DND-41 (cell line): ENCODE data around the gene C13orf46.

Experiments used
- ATAC-seq: fragments of 200-7000 bp; cut with Tn5 transposase; 3 replicates; pipeline ENCODE4 v1.9.1; 2021; ENCODE audit warnings: low read depth; ENCODE audit not compliant: insufficient read depth
- DNase-seq: peaks from one replicate; pipeline ENCODE4 v3.0.0-alpha.2; 2020
- H2AFZ ChIP-seq: 2 replicates; pipeline ENCODE4 v1.6.0; 2012; ENCODE audit warnings: low read depth, low read length
- H3K27ac ChIP-seq: 2 replicates; pipeline ENCODE4 v1.5.1; 2012; ENCODE audit warnings: low read length, inconsistent platforms
- H3K27me3 ChIP-seq: fragments of 200-600 bp; sonication (generic); 2 replicates; pipeline ENCODE4 v1.6.0; 2012; ENCODE audit warnings: low read length, mild to moderate bottlenecking, inconsistent platforms; ENCODE audit not compliant: insufficient read depth, poor library complexity
- H3K36me3 ChIP-seq: 2 replicates; pipeline ENCODE4 v1.5.1; 2012; ENCODE audit warnings: low read length, inconsistent platforms; ENCODE audit not compliant: insufficient read depth
- H3K4me1 ChIP-seq: 2 replicates; pipeline ENCODE4 v1.5.1; 2012; ENCODE audit warnings: mild to moderate bottlenecking, low read length; ENCODE audit not compliant: insufficient read depth
- H3K4me2 ChIP-seq: 2 replicates; pipeline ENCODE4 v1.6.0; 2012; ENCODE audit warnings: mild to moderate bottlenecking, moderate library complexity, low read length, inconsistent platforms; ENCODE audit not compliant: insufficient read depth
- H3K4me3 ChIP-seq, 2 experiments: fragments of 200-600 bp in 1 of 2; shearing (Covaris generic) in 1 of 2; 2 replicates each; pipeline ENCODE4 v1.5.1; 2012 to 2016; ENCODE audit warnings: inconsistent platforms in 2 of 2, low read length in 2 of 2, mild to moderate bottlenecking in 2 of 2, low read depth in 1 of 2, moderate library complexity in 1 of 2
- H3K79me2 ChIP-seq: 2 replicates; pipeline ENCODE4 v1.6.0; 2012; ENCODE audit warnings: low read length, inconsistent platforms; ENCODE audit not compliant: insufficient read depth
- H3K9ac ChIP-seq: 2 replicates; pipeline ENCODE4 v1.6.0; 2012; ENCODE audit warnings: low read depth, mild to moderate bottlenecking, inconsistent platforms, low read length, moderate library complexity
- H3K9me3 ChIP-seq: 2 replicates; pipeline ENCODE4 v1.5.1; 2012; ENCODE audit warnings: low read length, moderate library complexity, mild to moderate bottlenecking, inconsistent platforms; ENCODE audit not compliant: insufficient read depth, severe bottlenecking
- H4K20me1 ChIP-seq: 2 replicates; pipeline ENCODE4 v1.6.0; 2012; ENCODE audit warnings: low read length; ENCODE audit not compliant: insufficient read depth
- CTCF ChIP-seq: IDR thresholded peaks from 2 replicates; pipeline ENCODE4 v1.5.1; 2012; ENCODE audit warnings: borderline replicate concordance, low read length, moderate library complexity, mild to moderate bottlenecking; ENCODE audit not compliant: poor library complexity, severe bottlenecking; ENCODE audit errors: extremely low read depth
- EZH2 ChIP-seq: IDR thresholded peaks from 3 replicates; pipeline ENCODE4 v1.6.1; 2012; ENCODE audit warnings: borderline replicate concordance, low read depth, mild to moderate bottlenecking, moderate library complexity, low read length, inconsistent platforms; ENCODE audit not compliant: severe bottlenecking

C13orf46 gene

GRCh38 chr13:113927661-113928581 lies 46.0 kb downstream of the C13orf46 start:
- Histone ChIP-seq H3K9ac (no peak overlapping the region), H3K79me2 (no peaks in the 10 kb centered on the region), H3K36me3 (no peaks in the 10 kb centered on the region), H3K4me1 (no peaks in the 10 kb centered on the region), H3K4me2 (no peak overlapping the region), H3K9me3 (no peaks in the 10 kb centered on the region), H3K27me3 (no peaks in the 10 kb centered on the region), H3K27ac (no peak overlapping the region), H2AFZ (no peak overlapping the region), H3K4me3 (no peak overlapping the region), H4K20me1 (no peaks in the 10 kb centered on the region; the same call in 1 of the 2 replicates)
- DNase-seq (no peak), ATAC-seq (no peak)
- TF ChIP-seq CTCF (no peak), EZH2 (no peak)

- DNase-seq (no peak), ATAC-seq (no peak)
- H3K9me3 ChIP-seq, result no peaks in the 10 kb centered on the region
- no peaks in the 10 kb centered on the region; the same call in 1 of the 2 replicates for H4K20me1 ChIP-seq
- TF ChIP-seq CTCF (no peak), EZH2 (no peak)
- H3K4me2 ChIP-seq, result no peak overlapping the region
- H3K4me1 ChIP-seq, result no peaks in the 10 kb centered on the region
- H3K4me3 ChIP-seq, result no peak overlapping the region
- H3K36me3 ChIP-seq, result no peaks in the 10 kb centered on the region
- no peak overlapping the region for H3K9ac ChIP-seq
- H3K79me2 ChIP-seq, result no peaks in the 10 kb centered on the region
- no peaks in the 10 kb centered on the region for H3K27me3 ChIP-seq
- H3K27ac ChIP-seq, result no peak overlapping the region
- no peak overlapping the region for H2AFZ ChIP-seq
Observed at GRCh38 chr13:113926951-113927660, 46.8 kb downstream of the C13orf46 start.

GRCh38 chr13:113926301-113926761 lies 47.5 kb downstream of the C13orf46 start:
- H3K36me3 ChIP-seq, result no peaks in the 10 kb centered on the region

More at GRCh38 chr13:113926301-113926761, 47.5 kb downstream of the C13orf46 start:
- H2AFZ ChIP-seq, result no peak overlapping the region
- DNase-seq (no peak), ATAC-seq (no peak)
- H3K27me3 ChIP-seq, result no peaks in the 10 kb centered on the region
- H4K20me1 ChIP-seq, result no peaks in the 10 kb centered on the region; the same call in 1 of the 2 replicates
- peaks cover 6% of the 10 kb centered on the region for H3K9me3 ChIP-seq
- no peaks in the 10 kb centered on the region for H3K4me1 ChIP-seq
- TF ChIP-seq EZH2, result no peak
- no peak for TF ChIP-seq CTCF
- no peak overlapping the region for H3K9ac ChIP-seq
- H3K27ac ChIP-seq, result no peak overlapping the region
- no peak overlapping the region for H3K4me3 ChIP-seq
- H3K79me2 ChIP-seq, result no peaks in the 10 kb centered on the region
- no peak overlapping the region for H3K4me2 ChIP-seq
